ENCODE measurements around the gene COL6A3. TPM values are rescaled to one million over a fixed set of nuclear protein-coding genes. Genes with fewer than 3 reads are reported as not detected.
"Not testable (repeated sequence)": the region's sequence is repeated elsewhere in the genome, so short reads cannot be mapped to it uniquely, and the experiment has no call there.

COL6A3 gene
- total RNA-seq, 2 experiments from 2014 or later = 29.9 to 36.4 TPM

- H3K36me3 Mint-ChIP-seq (ENCODE audit: low read depth); H3K4me1 Mint-ChIP-seq; DNase-seq; CTCF ChIA-PET; POLR2A ChIA-PET; H3K27ac Mint-ChIP-seq; H3K27me3 Mint-ChIP-seq; H3K4me3 Mint-ChIP-seq; intact Hi-C loops (cut with DNase I, micrococcal nuclease); ATAC-seq: not testable (repeated sequence)
- peaks cover 10% of the 10 kb centered on the region for H3K9me3 Mint-ChIP-seq (ENCODE audit: low read depth)
Observed at GRCh38 chr2:237303244-237303643, 110.7 kb downstream of the COL6A3 start.

- Mint-ChIP-seq H3K9me3 (ENCODE audit: low read depth) (peaks cover 10% of the 10 kb centered on the region), H3K36me3 (ENCODE audit: low read depth) (no peaks in the 10 kb centered on the region), H3K27ac (no peak overlapping the region), H3K4me1 (no peaks in the 10 kb centered on the region), H3K27me3 (peaks cover 12% of the 10 kb centered on the region), H3K4me3 (no peak overlapping the region)
- no peak for ATAC-seq
- DNase-seq = no peak
- intact Hi-C loops (cut with DNase I, micrococcal nuclease) = no loop called here
- CTCF ChIA-PET = no interaction called here
- POLR2A ChIA-PET = no interaction called here
Observed at GRCh38 chr2:237301595-237301994, 112.4 kb downstream of the COL6A3 start.

GRCh38 chr2:237300739-237301138, 113.2 kb downstream of the COL6A3 start:
- no peak for ATAC-seq
- no peak overlapping the region for H3K27ac Mint-ChIP-seq
- intact Hi-C loops (cut with DNase I, micrococcal nuclease) = no loop called here
- no peak for DNase-seq
- ChIA-PET CTCF (no interaction called here), POLR2A (no interaction called here)
- no peaks in the 10 kb centered on the region for H3K36me3 Mint-ChIP-seq (ENCODE audit: low read depth)
- no peak overlapping the region for H3K4me3 Mint-ChIP-seq
- peaks cover 16% of the 10 kb centered on the region for H3K27me3 Mint-ChIP-seq
- H3K4me1 Mint-ChIP-seq = no peaks in the 10 kb centered on the region
- peaks cover 10% of the 10 kb centered on the region for H3K9me3 Mint-ChIP-seq (ENCODE audit: low read depth)

- intact Hi-C loops (cut with DNase I, micrococcal nuclease) = no loop called here
- no peak for DNase-seq
- POLR2A ChIA-PET = no interaction called here
- CTCF ChIA-PET = interaction anchor here (0.6 kb wide), 1 partner anchor 8 kb away, joined by 4 read pairs; no protein-coding TSS in a partner anchor
- H3K36me3 Mint-ChIP-seq (ENCODE audit: low read depth) = no peaks in the 10 kb centered on the region
- H3K27ac Mint-ChIP-seq = no peak overlapping the region
- no peak for ATAC-seq
- H3K4me3 Mint-ChIP-seq = no peak overlapping the region
- peaks cover 16% of the 10 kb centered on the region for H3K27me3 Mint-ChIP-seq
- H3K9me3 Mint-ChIP-seq (ENCODE audit: low read depth) = peaks cover 10% of the 10 kb centered on the region
- no peaks in the 10 kb centered on the region for H3K4me1 Mint-ChIP-seq
Observed at GRCh38 chr2:237299906-237300305, 114.1 kb downstream of the COL6A3 start.

- ChIA-PET POLR2A (interaction anchor here (0.5 kb wide), 1 partner anchor 527 kb away, joined by 3 read pairs; no protein-coding TSS in a partner anchor), CTCF (no interaction called here)
- DNase-seq (no peak), ATAC-seq (no peak)
- Mint-ChIP-seq H3K27ac (no peak overlapping the region), H3K9me3 (ENCODE audit: low read depth) (peaks cover 7% of the 10 kb centered on the region), H3K36me3 (ENCODE audit: low read depth) (no peaks in the 10 kb centered on the region), H3K4me1 (no peaks in the 10 kb centered on the region), H3K27me3 (peaks cover 21% of the 10 kb centered on the region), H3K4me3 (no peak overlapping the region)
- intact Hi-C loops (cut with DNase I, micrococcal nuclease) = no loop called here
Observed at GRCh38 chr2:237298151-237299118, 115.5 kb downstream of the COL6A3 start.

GRCh38 chr2:237297421-237298150, 116.4 kb downstream of the COL6A3 start:
- no peak overlapping the region for H3K27ac Mint-ChIP-seq
- H3K4me1 Mint-ChIP-seq = no peaks in the 10 kb centered on the region
- ChIA-PET POLR2A (interaction anchor here (0.5 kb wide), 1 partner anchor 528 kb away, joined by 3 read pairs; no protein-coding TSS in a partner anchor), CTCF (no interaction called here)
- ATAC-seq (no peak), DNase-seq (no peak)
- peaks cover 22% of the 10 kb centered on the region for H3K27me3 Mint-ChIP-seq
- H3K9me3 Mint-ChIP-seq (ENCODE audit: low read depth) = peaks cover 3% of the 10 kb centered on the region
- H3K36me3 Mint-ChIP-seq (ENCODE audit: low read depth) = no peaks in the 10 kb centered on the region
- intact Hi-C loops (cut with DNase I, micrococcal nuclease) = no loop called here
- no peak overlapping the region for H3K4me3 Mint-ChIP-seq

GRCh38 chr2:237296756-237297155, 117.2 kb downstream of the COL6A3 start:
- H3K36me3 Mint-ChIP-seq (ENCODE audit: low read depth) = no peaks in the 10 kb centered on the region
- H3K9me3 Mint-ChIP-seq (ENCODE audit: low read depth) = no peaks in the 10 kb centered on the region
- ChIA-PET CTCF (no interaction called here), POLR2A (no interaction called here)
- ATAC-seq (no peak), DNase-seq (no peak)
- H3K4me3 Mint-ChIP-seq = no peak overlapping the region
- H3K27me3 Mint-ChIP-seq = peaks cover 24% of the 10 kb centered on the region
- no peaks in the 10 kb centered on the region for H3K4me1 Mint-ChIP-seq
- intact Hi-C loops (cut with DNase I, micrococcal nuclease) = no loop called here
- no peak overlapping the region for H3K27ac Mint-ChIP-seq

GRCh38 chr2:237295889-237296480, 118.0 kb downstream of the COL6A3 start:
- Mint-ChIP-seq H3K36me3 (ENCODE audit: low read depth) (no peaks in the 10 kb centered on the region), H3K27ac (no peak overlapping the region), H3K27me3 (peaks cover 29% of the 10 kb centered on the region), H3K4me1 (peaks cover 7% of the 10 kb centered on the region), H3K9me3 (ENCODE audit: low read depth) (no peaks in the 10 kb centered on the region), H3K4me3 (no peak overlapping the region)
- ATAC-seq (no peak), DNase-seq (no peak)
- CTCF ChIA-PET = interaction anchor here (0.5 kb wide), 1 partner anchor 62 kb away, joined by 4 read pairs; no protein-coding TSS in a partner anchor
- POLR2A ChIA-PET = no interaction called here
- intact Hi-C loops (cut with DNase I, micrococcal nuclease) = no loop called here

GRCh38 chr2:237294460-237294859, 119.5 kb downstream of the COL6A3 start:
- DNase-seq (no peak), ATAC-seq (no peak)
- Mint-ChIP-seq H3K4me1 (peaks cover 9% of the 10 kb centered on the region), H3K4me3 (no peak overlapping the region), H3K27me3 (peaks cover 33% of the 10 kb centered on the region), H3K27ac (no peak overlapping the region), H3K36me3 (ENCODE audit: low read depth) (no peaks in the 10 kb centered on the region), H3K9me3 (ENCODE audit: low read depth) (no peaks in the 10 kb centered on the region)
- intact Hi-C loops (cut with DNase I, micrococcal nuclease) = loop anchor here in 1 of 2 experiments (5.0 kb wide), 1 partner anchor 142 kb away; no protein-coding TSS in a partner anchor
- CTCF ChIA-PET = interaction anchor here (0.6 to 1.3 kb wide), 3 partner anchors 172 to 394 kb away, joined by 3 to 4 read pairs (median 3); no protein-coding TSS in a partner anchor
- POLR2A ChIA-PET = no interaction called here

GRCh38 chr2:237293978-237294377, 120.0 kb downstream of the COL6A3 start:
- no peak for DNase-seq
- Mint-ChIP-seq H3K4me3 (no peak overlapping the region), H3K27ac (no peak overlapping the region), H3K9me3 (ENCODE audit: low read depth) (no peaks in the 10 kb centered on the region), H3K4me1 (peaks cover 9% of the 10 kb centered on the region), H3K27me3 (peaks cover 38% of the 10 kb centered on the region), H3K36me3 (ENCODE audit: low read depth) (no peaks in the 10 kb centered on the region)
- intact Hi-C loops (cut with DNase I, micrococcal nuclease) = loop anchor here in 1 of 2 experiments (5.0 kb wide), 1 partner anchor 142 kb away; no protein-coding TSS in a partner anchor
- CTCF ChIA-PET = interaction anchor here (1.0 to 1.3 kb wide), 2 partner anchors 172 to 219 kb away, joined by 3 to 4 read pairs; no protein-coding TSS in a partner anchor
- no peak for ATAC-seq
- POLR2A ChIA-PET = no interaction called here

GRCh38 chr2:237291138-237291792, 122.7 kb downstream of the COL6A3 start:
- CTCF ChIA-PET = interaction anchor here (0.7 to 1.3 kb wide), 5 partner anchors 8 to 296 kb away, joined by 3 to 5 read pairs (median 3); no protein-coding TSS in a partner anchor
- peaks cover 44% of the 10 kb centered on the region for H3K27me3 Mint-ChIP-seq

More at GRCh38 chr2:237291138-237291792, 122.7 kb downstream of the COL6A3 start:
- POLR2A ChIA-PET = no interaction called here
- no peaks in the 10 kb centered on the region for H3K36me3 Mint-ChIP-seq (ENCODE audit: low read depth)
- intact Hi-C loops (cut with DNase I, micrococcal nuclease) = loop anchor here in 1 of 2 experiments (5.0 kb wide), 1 partner anchor 139 kb away; no protein-coding TSS in a partner anchor
- H3K9me3 Mint-ChIP-seq (ENCODE audit: low read depth) = no peaks in the 10 kb centered on the region
- ATAC-seq = peak; percentile 88
- H3K27ac Mint-ChIP-seq = peak overlapping the region; percentile 79
- DNase-seq = peak; percentile 74
- H3K4me3 Mint-ChIP-seq = peak overlapping the region; percentile 42
- peaks cover 9% of the 10 kb centered on the region for H3K4me1 Mint-ChIP-seq
